Measurements from ENCODE around the gene AUTS2.

The AUTS2 gene

DNA sequence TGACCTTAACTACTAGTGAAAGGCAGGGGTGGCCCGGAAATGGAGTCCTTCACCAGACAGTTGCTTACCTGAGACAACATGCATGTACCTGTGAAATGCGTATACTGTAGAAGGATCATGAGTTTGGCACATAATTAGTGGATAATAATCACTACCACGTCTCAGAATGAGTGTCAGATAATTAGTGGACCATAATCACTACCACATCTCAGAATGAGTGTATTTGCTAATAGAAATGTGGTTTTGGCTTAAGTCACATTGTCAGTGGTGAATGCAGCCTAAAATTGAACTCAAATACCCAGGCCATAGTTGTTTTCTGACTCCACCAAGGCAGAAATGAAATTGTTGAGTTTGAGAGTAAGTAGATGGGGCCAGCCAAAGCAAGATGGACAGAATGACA is 1065.4 kb downstream of the AUTS2 start:
- Histone ChIP-seq H3K79me2 (ENCODE audit: insufficient read depth, low read length) (no peaks in the 10 kb centered on the region), H3F3A (ENCODE audit: low read depth) (no peaks in the 10 kb centered on the region), H3K9me3 (ENCODE audit: insufficient read depth, low read depth, low read length) (no peaks in the 10 kb centered on the region), H3K9ac (ENCODE audit: low read depth, low read length, poor library complexity, severe bottlenecking) (no peak overlapping the region), H4K20me1 (ENCODE audit: insufficient read depth, low read length, poor library complexity, severe bottlenecking) (no peaks in the 10 kb centered on the region), H2AFZ (ENCODE audit: low read length) (no peak overlapping the region), H3K4me2 (ENCODE audit: low read depth, low read length, poor library complexity, severe bottlenecking) (no peak overlapping the region), H3K4me1 (ENCODE audit: insufficient read depth, low read length, poor library complexity, severe bottlenecking) (peaks cover 10% of the 10 kb centered on the region), H3K4me3 (ENCODE audit: low read length, poor library complexity, severe bottlenecking) (no peak overlapping the region), H3K36me3 (ENCODE audit: insufficient read depth, low read length) (no peaks in the 10 kb centered on the region), H3K27me3 (ENCODE audit: insufficient read depth, low read length, poor library complexity, severe bottlenecking) (no peaks in the 10 kb centered on the region), H3K9me2 (replicated peaks; ENCODE audit: low read depth, low read length) (no peaks in the 10 kb centered on the region)
- TF ChIP-seq EZH2phosphoT487 (IDR thresholded peaks at IDR 0.05; ENCODE audit: borderline replicate concordance) (no peak), CTCF (conservative IDR thresholded peaks at IDR 0.05; ENCODE audit: low read length) (no peak)

GRCh38 chr7:70665997-70666396 is 1067.7 kb downstream of the AUTS2 start:
- H3K9me3 ChIP-seq (ENCODE audit: insufficient read depth, low read depth, low read length) = no peaks in the 10 kb centered on the region
- H3F3A ChIP-seq (ENCODE audit: low read depth) = no peaks in the 10 kb centered on the region
- H3K36me3 ChIP-seq (ENCODE audit: insufficient read depth, low read length) = no peaks in the 10 kb centered on the region
- no peak for TF ChIP-seq CTCF (conservative IDR thresholded peaks at IDR 0.05; ENCODE audit: low read length)
- TF ChIP-seq EZH2phosphoT487 (IDR thresholded peaks at IDR 0.05; ENCODE audit: borderline replicate concordance) = no peak
- H4K20me1 ChIP-seq (ENCODE audit: insufficient read depth, low read length, poor library complexity, severe bottlenecking) = no peaks in the 10 kb centered on the region
- no peak overlapping the region for H3K4me2 ChIP-seq (ENCODE audit: low read depth, low read length, poor library complexity, severe bottlenecking)
- H3K4me1 ChIP-seq (ENCODE audit: insufficient read depth, low read length, poor library complexity, severe bottlenecking) = peaks cover 15% of the 10 kb centered on the region
- H3K9ac ChIP-seq (ENCODE audit: low read depth, low read length, poor library complexity, severe bottlenecking) = no peak overlapping the region
- H3K9me2 ChIP-seq (replicated peaks; ENCODE audit: low read depth, low read length) = no peaks in the 10 kb centered on the region
- no peak overlapping the region for H3K4me3 ChIP-seq (ENCODE audit: low read length, poor library complexity, severe bottlenecking)
- H3K27me3 ChIP-seq (ENCODE audit: insufficient read depth, low read length, poor library complexity, severe bottlenecking) = no peaks in the 10 kb centered on the region
- H2AFZ ChIP-seq (ENCODE audit: low read length) = no peak overlapping the region
- no peaks in the 10 kb centered on the region for H3K79me2 ChIP-seq (ENCODE audit: insufficient read depth, low read length)

- no peaks in the 10 kb centered on the region for H3K36me3 ChIP-seq (ENCODE audit: insufficient read depth, low read length)
- no peak overlapping the region for H3K4me3 ChIP-seq (ENCODE audit: low read length, poor library complexity, severe bottlenecking)
- H3F3A ChIP-seq (ENCODE audit: low read depth) = no peaks in the 10 kb centered on the region
- no peaks in the 10 kb centered on the region for H3K9me3 ChIP-seq (ENCODE audit: insufficient read depth, low read depth, low read length)
- no peaks in the 10 kb centered on the region for H4K20me1 ChIP-seq (ENCODE audit: insufficient read depth, low read length, poor library complexity, severe bottlenecking)
- no peak overlapping the region for H2AFZ ChIP-seq (ENCODE audit: low read length)
- no peak for TF ChIP-seq EZH2phosphoT487 (IDR thresholded peaks at IDR 0.05; ENCODE audit: borderline replicate concordance)
- no peak for TF ChIP-seq CTCF (conservative IDR thresholded peaks at IDR 0.05; ENCODE audit: low read length)
- H3K9me2 ChIP-seq (replicated peaks; ENCODE audit: low read depth, low read length) = no peaks in the 10 kb centered on the region
- H3K4me1 ChIP-seq (ENCODE audit: insufficient read depth, low read length, poor library complexity, severe bottlenecking) = peaks cover 15% of the 10 kb centered on the region
- no peaks in the 10 kb centered on the region for H3K27me3 ChIP-seq (ENCODE audit: insufficient read depth, low read length, poor library complexity, severe bottlenecking)
- no peak overlapping the region for H3K4me2 ChIP-seq (ENCODE audit: low read depth, low read length, poor library complexity, severe bottlenecking)
- H3K9ac ChIP-seq (ENCODE audit: low read depth, low read length, poor library complexity, severe bottlenecking) = no peak overlapping the region
- H3K79me2 ChIP-seq (ENCODE audit: insufficient read depth, low read length) = no peaks in the 10 kb centered on the region
These were observed 1069.1 kb downstream of the AUTS2 start for GRCh38 chr7:70667406-70667805.
